Upper lobe of left lung (tissue), 4 donors: ENCODE data around the gene DNAH10.
"Not testable (repeated sequence)": the region's sequence is repeated elsewhere in the genome, so short reads cannot be mapped to it uniquely, and the experiment has no call there.

Source experiments
- EP300 ChIP-seq, 4 donors: sonication (generic); formaldehyde crosslinking; IDR thresholded peaks; one replicate each; pipeline ENCODE4 v1.5.1; 2017; ENCODE audit warnings: antibody characterized with exemption in 4 of 4, control low read depth in 2 of 4
- POLR2A ChIP-seq, 4 donors: fragments of 450-650 bp; IDR thresholded peaks; one replicate each; pipeline ENCODE4 v1.5.1; 2016 to 2017; ENCODE audit warnings: antibody characterized with exemption in 4 of 4, mild to moderate bottlenecking in 2 of 4
- POLR2AphosphoS5 ChIP-seq, 2 donors: sonication (generic); formaldehyde crosslinking; IDR thresholded peaks; one replicate each; pipeline ENCODE4 v1.5.1; 2017; ENCODE audit warnings: antibody characterized with exemption in 2 of 2
- TF ChIP-seq, protein P1 (sequence below), 6 experiments: fragments of 450-650 bp in 4 of 6; fragments of 200-600 bp in 2 of 6; sonication (generic) in 2 of 6; IDR thresholded peaks; one replicate each; pipeline ENCODE4 v1.5.1; 2016 to 2019; ENCODE audit warnings: antibody characterized with exemption in 6 of 6

DNA sequence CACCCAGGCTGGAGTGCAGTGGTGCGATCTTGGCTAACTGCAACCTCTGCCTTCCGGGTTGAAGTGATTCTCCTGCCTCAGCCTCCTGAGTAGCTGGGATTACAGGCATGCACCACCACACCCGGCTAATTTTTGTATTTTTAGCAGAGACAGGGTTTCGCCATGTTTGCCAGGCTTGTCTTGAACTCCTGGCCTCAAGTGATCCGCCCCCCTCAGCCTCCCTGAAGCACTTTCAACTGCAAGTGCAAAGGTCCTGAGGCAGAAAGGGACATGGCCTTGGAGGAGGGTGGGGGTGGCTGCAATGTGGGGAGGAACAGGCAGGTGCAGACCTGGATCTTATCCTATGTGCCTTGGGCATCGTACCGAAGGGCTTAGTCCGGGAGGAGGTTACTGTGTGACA is 27.3 kb downstream of the DNAH10 start:
- TF ChIP-seq POLR2AphosphoS5, POLR2A, EP300 (IDR thresholded peaks at IDR 0.05): not testable (repeated sequence)
- TF ChIP-seq, protein P1, sequence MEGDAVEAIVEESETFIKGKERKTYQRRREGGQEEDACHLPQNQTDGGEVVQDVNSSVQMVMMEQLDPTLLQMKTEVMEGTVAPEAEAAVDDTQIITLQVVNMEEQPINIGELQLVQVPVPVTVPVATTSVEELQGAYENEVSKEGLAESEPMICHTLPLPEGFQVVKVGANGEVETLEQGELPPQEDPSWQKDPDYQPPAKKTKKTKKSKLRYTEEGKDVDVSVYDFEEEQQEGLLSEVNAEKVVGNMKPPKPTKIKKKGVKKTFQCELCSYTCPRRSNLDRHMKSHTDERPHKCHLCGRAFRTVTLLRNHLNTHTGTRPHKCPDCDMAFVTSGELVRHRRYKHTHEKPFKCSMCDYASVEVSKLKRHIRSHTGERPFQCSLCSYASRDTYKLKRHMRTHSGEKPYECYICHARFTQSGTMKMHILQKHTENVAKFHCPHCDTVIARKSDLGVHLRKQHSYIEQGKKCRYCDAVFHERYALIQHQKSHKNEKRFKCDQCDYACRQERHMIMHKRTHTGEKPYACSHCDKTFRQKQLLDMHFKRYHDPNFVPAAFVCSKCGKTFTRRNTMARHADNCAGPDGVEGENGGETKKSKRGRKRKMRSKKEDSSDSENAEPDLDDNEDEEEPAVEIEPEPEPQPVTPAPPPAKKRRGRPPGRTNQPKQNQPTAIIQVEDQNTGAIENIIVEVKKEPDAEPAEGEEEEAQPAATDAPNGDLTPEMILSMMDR (IDR thresholded peaks at IDR 0.05), result not testable (repeated sequence)
